Measurements from ENCODE around the gene COL11A1. TPM values are rescaled to one million over a fixed set of nuclear protein-coding genes. Genes with fewer than 3 reads are reported as not detected.

Gene COL11A1
- total and polyA plus RNA-seq, 2 donors (not counting 3 experiments of a cell fraction or from before 2014, with no cell fraction given) = not detected

DNA sequence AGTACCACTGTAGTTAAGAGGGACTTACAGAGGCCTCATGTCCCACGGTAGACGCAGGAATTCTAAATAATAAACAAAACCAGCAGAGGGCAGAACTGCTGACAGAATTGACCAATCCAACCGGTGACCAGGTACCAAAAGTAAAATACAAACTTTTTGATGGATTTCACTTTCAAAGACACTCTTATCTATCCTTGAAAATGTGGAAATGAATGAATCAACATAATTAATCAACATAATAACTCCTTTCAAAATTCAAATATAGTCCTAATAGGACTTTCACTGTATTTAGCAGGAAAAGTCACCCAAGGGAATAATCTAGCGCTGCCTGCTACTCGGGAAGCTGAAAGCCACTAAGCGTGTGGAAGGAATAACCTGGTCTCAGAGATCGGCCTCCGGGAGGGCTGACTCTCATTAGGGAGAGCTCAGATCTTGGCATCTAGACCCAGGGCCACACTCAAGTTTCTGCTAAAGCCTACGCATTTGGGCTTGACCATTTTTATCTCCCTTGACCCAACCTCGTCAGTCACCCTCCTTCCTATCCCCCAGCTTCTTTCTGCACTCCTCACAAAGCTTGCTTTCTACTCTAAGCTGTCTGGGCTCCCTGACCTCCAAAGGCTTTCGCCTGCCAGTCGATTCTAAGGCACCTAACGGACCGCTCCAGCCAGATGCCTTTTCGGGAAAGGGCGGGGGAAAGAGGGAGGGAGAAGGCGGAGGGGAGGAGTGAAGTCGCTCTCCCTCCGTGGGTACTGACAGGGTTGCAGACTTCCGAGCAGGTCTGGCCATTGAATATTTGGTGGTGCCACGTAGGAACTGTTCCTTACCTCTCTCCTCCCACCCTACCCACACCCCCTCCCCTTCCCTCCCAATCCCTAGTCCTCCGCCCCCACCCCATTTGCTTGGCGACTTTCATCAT, 1.6 kb downstream of the COL11A1 start:
- dilution Hi-C loops (cut with MboI; ENCODE audit: extremely low pct_ligation_motif_present, low sequenced_read_pairs) (no loop called here), intact Hi-C loops (cut with micrococcal nuclease) (loop anchor here (1.0 to 5.0 kb wide), 3 partner anchors 146 to 409 kb away; no protein-coding TSS in a partner anchor)
- H3K9ac ChIP-seq (replicated peaks; ENCODE audit: extremely low read depth, insufficient read depth, low read length) = no peak overlapping the region
- FAIRE-seq = peak; percentile 58
- no peaks in the 10 kb centered on the region for H3K9me1 ChIP-seq (replicated peaks; ENCODE audit: control insufficient read depth, extremely low read depth, insufficient read depth, low read length)
- BruUV-seq (replicated peaks) = no TSS peak
- H3K4me3 ChIP-seq (replicated peaks in 1 of 3; ENCODE audit: insufficient read depth in 1 of 3, low read depth in 1 of 3, low read length in 3 of 3) = peak overlapping the region; percentile 35 to 68 (median 35)
- no peak overlapping the region for H3K27ac ChIP-seq (ENCODE audit: insufficient read depth, low read depth, low read length)
- ChIA-PET POLR2A (no interaction called here), CTCF (interaction anchor here (0.7 to 5.8 kb wide), 20 partner anchors 10 to 1587 kb away, joined by 3 to 133 read pairs (median 4); no protein-coding TSS in a partner anchor)
- no peaks in the 10 kb centered on the region for H3K79me2 ChIP-seq (ENCODE audit: control insufficient read depth, insufficient read depth, low read length)
- peak overlapping the region; percentile 98 for H3K4me2 ChIP-seq (ENCODE audit: insufficient read depth, low read length)
- H3K27me3 ChIP-seq (ENCODE audit: control insufficient read depth in 2 of 2, insufficient read depth in 2 of 2, low read length in 2 of 2) = peaks cover 2 to 9% of the 10 kb centered on the region in 2 experiments
- no peaks in the 10 kb centered on the region for H3K36me3 ChIP-seq (ENCODE audit: control insufficient read depth in 2 of 2, extremely low read depth in 1 of 2, insufficient read depth in 2 of 2, low read length in 2 of 2)
- no peaks in the 10 kb centered on the region for H4K20me1 ChIP-seq (replicated peaks; ENCODE audit: control insufficient read depth, extremely low read depth, insufficient read depth, low read length)
- peak overlapping the region; percentile 74 for H2AFZ ChIP-seq (ENCODE audit: low read depth, low read length)
- peak; percentile 63 for DNase-seq (ENCODE audit: low read depth, low spot score)
- no peaks in the 10 kb centered on the region for H3K9me3 ChIP-seq (replicated peaks; ENCODE audit: control insufficient read depth, insufficient read depth, low read length)
- no peak for TF ChIP-seq JUN (IDR thresholded peaks at IDR 0.05; ENCODE audit: borderline replicate concordance, insufficient read depth, insufficient read length, low read depth)
- TF ChIP-seq, protein P1, sequence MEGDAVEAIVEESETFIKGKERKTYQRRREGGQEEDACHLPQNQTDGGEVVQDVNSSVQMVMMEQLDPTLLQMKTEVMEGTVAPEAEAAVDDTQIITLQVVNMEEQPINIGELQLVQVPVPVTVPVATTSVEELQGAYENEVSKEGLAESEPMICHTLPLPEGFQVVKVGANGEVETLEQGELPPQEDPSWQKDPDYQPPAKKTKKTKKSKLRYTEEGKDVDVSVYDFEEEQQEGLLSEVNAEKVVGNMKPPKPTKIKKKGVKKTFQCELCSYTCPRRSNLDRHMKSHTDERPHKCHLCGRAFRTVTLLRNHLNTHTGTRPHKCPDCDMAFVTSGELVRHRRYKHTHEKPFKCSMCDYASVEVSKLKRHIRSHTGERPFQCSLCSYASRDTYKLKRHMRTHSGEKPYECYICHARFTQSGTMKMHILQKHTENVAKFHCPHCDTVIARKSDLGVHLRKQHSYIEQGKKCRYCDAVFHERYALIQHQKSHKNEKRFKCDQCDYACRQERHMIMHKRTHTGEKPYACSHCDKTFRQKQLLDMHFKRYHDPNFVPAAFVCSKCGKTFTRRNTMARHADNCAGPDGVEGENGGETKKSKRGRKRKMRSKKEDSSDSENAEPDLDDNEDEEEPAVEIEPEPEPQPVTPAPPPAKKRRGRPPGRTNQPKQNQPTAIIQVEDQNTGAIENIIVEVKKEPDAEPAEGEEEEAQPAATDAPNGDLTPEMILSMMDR (IDR thresholded peaks at IDR 0.05; ENCODE audit: extremely low read depth in 1 of 2, insufficient read depth in 1 of 2, low read depth in 1 of 2, low read length in 2 of 2) = peak; percentile 36 to 43
- H3K4me1 ChIP-seq (ENCODE audit: control insufficient read depth, extremely low read depth, insufficient read depth, low read length) = peaks cover 11% of the 10 kb centered on the region

DNA sequence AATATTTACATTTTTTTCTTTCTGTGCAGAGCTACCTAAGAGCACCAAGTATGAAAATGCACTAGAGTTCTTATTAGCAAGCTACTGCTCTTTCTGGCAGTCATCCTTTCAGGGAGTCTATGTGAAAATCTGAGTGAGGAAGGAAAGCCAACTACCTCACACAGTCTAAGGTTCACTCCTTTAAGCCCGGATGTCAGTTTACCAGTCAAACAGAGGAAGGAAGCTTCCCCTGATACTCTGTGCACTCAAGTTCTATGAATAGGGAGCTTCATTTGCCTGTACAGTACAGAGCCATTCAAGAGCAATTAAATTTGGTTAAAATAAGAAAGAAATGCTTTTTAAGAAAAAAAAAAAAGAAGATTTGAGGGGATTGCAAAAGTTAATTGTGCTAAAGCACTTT, 6.9 kb downstream of the COL11A1 start:
- no TSS peak for BruUV-seq (replicated peaks)

More for the DNA sequence above, 6.9 kb downstream of the COL11A1 start:
- H3K4me2 ChIP-seq (ENCODE audit: insufficient read depth, low read length) = no peak overlapping the region
- no peak overlapping the region for H3K4me3 ChIP-seq (replicated peaks in 1 of 3; ENCODE audit: insufficient read depth in 1 of 3, low read depth in 1 of 3, low read length in 3 of 3)
- H3K9me3 ChIP-seq (replicated peaks; ENCODE audit: control insufficient read depth, insufficient read depth, low read length) = no peaks in the 10 kb centered on the region
- H3K36me3 ChIP-seq (ENCODE audit: control insufficient read depth in 2 of 2, extremely low read depth in 1 of 2, insufficient read depth in 2 of 2, low read length in 2 of 2) = no peaks in the 10 kb centered on the region
- ChIA-PET POLR2A (no interaction called here), CTCF (interaction anchor here (0.6 to 2.5 kb wide), 4 partner anchors 9 to 1449 kb away, joined by 3 to 8 read pairs (median 4); no protein-coding TSS in a partner anchor)
- no peak overlapping the region for H3K9ac ChIP-seq (replicated peaks; ENCODE audit: extremely low read depth, insufficient read depth, low read length)
- H3K27me3 ChIP-seq (ENCODE audit: control insufficient read depth in 2 of 2, insufficient read depth in 2 of 2, low read length in 2 of 2) = peaks cover 0 to 3% of the 10 kb centered on the region in 2 experiments
- no peaks in the 10 kb centered on the region for H3K4me1 ChIP-seq (ENCODE audit: control insufficient read depth, extremely low read depth, insufficient read depth, low read length)
- H4K20me1 ChIP-seq (replicated peaks; ENCODE audit: control insufficient read depth, extremely low read depth, insufficient read depth, low read length) = no peaks in the 10 kb centered on the region
- H3K27ac ChIP-seq (ENCODE audit: insufficient read depth, low read depth, low read length) = no peak overlapping the region
- dilution Hi-C loops (cut with MboI; ENCODE audit: extremely low pct_ligation_motif_present, low sequenced_read_pairs) = no loop called here
- H3K79me2 ChIP-seq (ENCODE audit: control insufficient read depth, insufficient read depth, low read length) = no peaks in the 10 kb centered on the region
- H3K9me1 ChIP-seq (replicated peaks; ENCODE audit: control insufficient read depth, extremely low read depth, insufficient read depth, low read length) = no peaks in the 10 kb centered on the region
- no peak for DNase-seq (ENCODE audit: low read depth, low spot score)
- TF ChIP-seq GATA2 (IDR thresholded peaks at IDR 0.05; ENCODE audit: insufficient read depth, insufficient read length, low read depth, low read length) = no peak
- no peak for TF ChIP-seq FOS (IDR thresholded peaks at IDR 0.05; ENCODE audit: borderline replicate concordance, insufficient read depth, low read length)
- TF ChIP-seq, protein P1 (IDR thresholded peaks at IDR 0.05; ENCODE audit: extremely low read depth in 1 of 2, insufficient read depth in 1 of 2, low read depth in 1 of 2, low read length in 2 of 2) = no peak
- TF ChIP-seq POLR2A (IDR thresholded peaks at IDR 0.05; ENCODE audit: low read depth, low read length) = no peak
- TF ChIP-seq MYC (IDR thresholded peaks at IDR 0.05; ENCODE audit: low read depth, low read length) = no peak
- no peak for TF ChIP-seq JUN (IDR thresholded peaks at IDR 0.05; ENCODE audit: borderline replicate concordance, insufficient read depth, insufficient read length, low read depth)
- TF ChIP-seq EZH2 (IDR thresholded peaks at IDR 0.05; ENCODE audit: borderline replicate concordance, low read depth, low read length, severe bottlenecking) = no peak
- TF ChIP-seq POLR2AphosphoS5 (IDR thresholded peaks at IDR 0.05; ENCODE audit: insufficient read depth, low read depth, low read length) = no peak
- TF ChIP-seq, protein P2, sequence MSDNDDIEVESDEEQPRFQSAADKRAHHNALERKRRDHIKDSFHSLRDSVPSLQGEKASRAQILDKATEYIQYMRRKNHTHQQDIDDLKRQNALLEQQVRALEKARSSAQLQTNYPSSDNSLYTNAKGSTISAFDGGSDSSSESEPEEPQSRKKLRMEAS (IDR thresholded peaks at IDR 0.05; ENCODE audit: insufficient read depth, insufficient read length) = no peak
- no peak overlapping the region for H2AFZ ChIP-seq (ENCODE audit: low read depth, low read length)
- intact Hi-C loops (cut with micrococcal nuclease) = no loop called here
- FAIRE-seq = no peak
